Measurements from ENCODE around the gene PARD3B.

The PARD3B gene

GRCh38 chr2:205650931-205651330 lies 1105.7 kb downstream of the PARD3B start:
- DNase-seq (ENCODE audit: low spot score) = no peak

GRCh38 chr2:205651719-205652118 lies 1106.4 kb downstream of the PARD3B start:
- no peak for DNase-seq (ENCODE audit: low spot score)

- no peak for DNase-seq (ENCODE audit: low spot score)
Observed at GRCh38 chr2:205654878-205655605, 1109.8 kb downstream of the PARD3B start.

- no peak for DNase-seq (ENCODE audit: low spot score)
Observed at GRCh38 chr2:205655779-205656456, 1110.6 kb downstream of the PARD3B start.

- no peak for DNase-seq (ENCODE audit: low spot score)
Observed at GRCh38 chr2:205656461-205656860, 1111.2 kb downstream of the PARD3B start.

GRCh38 chr2:205656941-205657340 lies 1111.7 kb downstream of the PARD3B start:
- no peak for DNase-seq (ENCODE audit: low spot score)

GRCh38 chr2:205657579-205657978 lies 1112.3 kb downstream of the PARD3B start:
- DNase-seq (ENCODE audit: low spot score) = no peak

GRCh38 chr2:205658068-205658467 lies 1112.8 kb downstream of the PARD3B start:
- no peak for DNase-seq (ENCODE audit: low spot score)

GRCh38 chr2:205658572-205658971 lies 1113.3 kb downstream of the PARD3B start:
- no peak for DNase-seq (ENCODE audit: low spot score)

- DNase-seq (ENCODE audit: low spot score) = no peak
Observed at GRCh38 chr2:205659922-205660321, 1114.6 kb downstream of the PARD3B start.

- DNase-seq (ENCODE audit: low spot score) = no peak
Observed at GRCh38 chr2:205660521-205661124, 1115.3 kb downstream of the PARD3B start.

GRCh38 chr2:205661281-205661680 lies 1116.0 kb downstream of the PARD3B start:
- no peak for DNase-seq (ENCODE audit: low spot score)

- DNase-seq (ENCODE audit: low spot score) = no peak
Observed at GRCh38 chr2:205662206-205662965, 1117.1 kb downstream of the PARD3B start.

- no peak for DNase-seq (ENCODE audit: low spot score)
Observed at GRCh38 chr2:205665791-205666190, 1120.5 kb downstream of the PARD3B start.
